NCI-H2081 treated with DMSO at 0.1 percent for 48 hours (cell line): ENCODE measurements around the gene ZNF280B.
"Not testable (repeated sequence)": the region's sequence is repeated elsewhere in the genome, so short reads cannot be mapped to it uniquely, and the experiment has no call there.

Source experiments
- DNase-seq: peaks from one replicate; lab custom pipeline; 2025; lab: John Stamatoyannopoulos, UW

ZNF280B gene

GRCh38 chr22:22535662-22536061 lies 27.1 kb upstream of the ZNF280B start:
- no peak for DNase-seq

GRCh38 chr22:22534604-22535415 lies 26.3 kb upstream of the ZNF280B start:
- no peak for DNase-seq

GRCh38 chr22:22533863-22534262 lies 25.3 kb upstream of the ZNF280B start:
- no peak for DNase-seq

- no peak for DNase-seq
Measured at GRCh38 chr22:22533417-22533816, 24.9 kb upstream of the ZNF280B start.

GRCh38 chr22:22532547-22533071 lies 24.1 kb upstream of the ZNF280B start:
- DNase-seq: not testable (repeated sequence)

- no peak for DNase-seq
Measured at GRCh38 chr22:22531770-22532546, 23.4 kb upstream of the ZNF280B start.

- no peak for DNase-seq
Measured at GRCh38 chr22:22528780-22529179, 20.2 kb upstream of the ZNF280B start.

- DNase-seq: no peak
Measured at GRCh38 chr22:22527312-22527711, 18.8 kb upstream of the ZNF280B start.

- DNase-seq: no peak
Measured at GRCh38 chr22:22526125-22526912, 17.8 kb upstream of the ZNF280B start.

- no peak for DNase-seq
Measured at GRCh38 chr22:22523494-22523893, 15.0 kb upstream of the ZNF280B start.

- no peak for DNase-seq
Measured at GRCh38 chr22:22521631-22522030, 13.1 kb upstream of the ZNF280B start.

GRCh38 chr22:22520667-22521602 lies 12.4 kb upstream of the ZNF280B start:
- DNase-seq: no peak

- no peak for DNase-seq
Measured at GRCh38 chr22:22520020-22520656, 11.6 kb upstream of the ZNF280B start, which contains the start of gene ZNF280A. ZNF280A (minus strand) TSS chr22:22520270; CDS start chr22:22515630, 4,640 bp downstream.

GRCh38 chr22:22519591-22519990 lies 11.0 kb upstream of the ZNF280B start:
- no peak for DNase-seq

GRCh38 chr22:22516992-22517391 lies 8.4 kb upstream of the ZNF280B start:
- no peak for DNase-seq

- no peak for DNase-seq
Measured at GRCh38 chr22:22515890-22516289, 7.3 kb upstream of the ZNF280B start.

- not testable (repeated sequence) for DNase-seq
Measured at GRCh38 chr22:22514431-22514830, 5.9 kb upstream of the ZNF280B start.

- DNase-seq: no peak
Measured at GRCh38 chr22:22513619-22514018, 5.1 kb upstream of the ZNF280B start.

GRCh38 chr22:22512951-22513350 lies 4.4 kb upstream of the ZNF280B start:
- DNase-seq: no peak

GRCh38 chr22:22510833-22511232 lies 2.3 kb upstream of the ZNF280B start:
- DNase-seq: not testable (repeated sequence)
